ENCODE data around the gene ADAM19.

ADAM19 gene

DNA sequence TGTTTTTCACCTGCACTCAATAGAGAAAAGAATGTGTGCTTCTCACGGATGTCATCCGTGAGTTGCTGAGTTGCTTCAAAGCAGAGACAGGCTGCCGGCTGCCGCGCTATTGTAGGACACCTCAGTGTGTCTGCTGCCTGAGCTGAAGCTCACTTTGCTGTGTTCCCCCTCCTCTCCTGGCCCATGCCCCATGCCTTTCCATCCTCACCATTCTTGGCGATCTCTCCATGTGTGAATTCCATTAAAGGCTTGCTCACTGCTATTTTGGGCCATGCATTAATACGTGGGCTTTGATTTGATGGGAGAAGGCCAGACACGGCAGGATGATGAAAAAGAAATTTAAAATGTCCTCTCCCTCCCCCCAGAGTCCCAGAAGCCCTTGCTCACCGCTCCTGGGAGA, 14.5 kb downstream of the ADAM19 start:
- DNase-seq = no peak

GRCh38 chr5:157559301-157559700, 16.3 kb downstream of the ADAM19 start:
- peak; percentile 42 for DNase-seq

- no peak for DNase-seq
Observed at GRCh38 chr5:157558681-157559080, 16.9 kb downstream of the ADAM19 start.

DNA sequence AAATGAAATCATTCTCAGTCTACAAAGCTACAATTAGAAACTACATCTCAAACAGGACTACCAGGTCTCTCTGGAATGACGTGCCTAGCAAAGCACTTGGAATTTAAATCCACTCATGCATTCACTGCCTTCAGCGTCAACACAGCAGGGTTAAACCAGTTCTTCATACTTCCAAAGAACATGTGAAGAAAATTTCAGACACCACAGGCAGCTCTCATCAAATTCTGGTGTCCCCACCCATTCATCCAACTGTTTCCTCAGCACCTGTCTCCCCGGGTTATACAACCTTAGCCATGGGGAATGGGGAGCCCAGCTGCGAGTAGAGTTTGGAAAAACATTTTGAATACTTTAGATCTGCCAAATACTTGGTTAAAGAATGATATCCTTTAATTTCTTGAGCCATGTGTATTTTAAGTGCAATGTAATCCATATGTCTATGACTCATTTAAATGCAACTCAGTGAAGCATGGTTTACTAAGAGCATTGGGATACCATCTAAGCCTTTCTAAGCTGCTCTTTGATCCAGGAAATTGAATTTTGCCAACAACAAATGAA, 17.5 kb downstream of the ADAM19 start:
- DNase-seq = peak; percentile 60

DNA sequence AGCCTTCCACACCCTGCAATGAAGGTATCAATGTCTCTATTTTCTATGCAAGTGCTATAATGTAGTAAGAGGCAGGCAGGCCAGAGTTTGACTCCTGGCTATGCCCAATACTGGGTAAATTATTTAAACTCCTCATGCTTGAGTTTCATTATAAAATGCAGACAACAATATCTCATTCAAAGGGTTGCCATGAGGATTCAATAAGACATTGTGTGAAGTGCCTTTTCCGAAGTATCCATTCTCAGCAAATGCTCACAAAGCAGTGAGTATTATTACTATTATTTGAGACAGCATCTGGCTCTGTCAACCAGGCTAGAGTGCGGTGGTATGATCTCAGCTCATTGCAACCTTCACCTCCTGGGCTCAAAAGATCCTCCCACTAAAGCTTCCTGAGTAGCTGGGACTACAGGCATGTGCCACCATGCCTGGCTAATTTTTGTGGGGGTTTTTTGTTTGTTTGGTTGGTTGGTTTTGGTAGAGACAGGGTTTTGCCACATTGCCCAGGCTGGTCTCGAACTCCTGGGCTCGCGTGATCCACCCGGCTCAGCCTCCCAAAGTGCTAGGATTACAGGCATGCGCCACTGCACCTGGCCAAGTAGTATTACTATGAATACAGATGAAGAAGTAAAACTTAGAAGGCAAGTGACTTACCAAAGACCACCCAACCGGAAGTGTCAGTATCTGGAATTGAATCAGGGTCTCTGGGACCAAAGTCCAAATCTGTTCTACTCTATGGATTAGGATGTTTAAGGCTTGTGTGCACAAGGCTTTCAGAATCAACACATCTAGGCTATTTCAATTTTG, 18.8 kb downstream of the ADAM19 start:
- DNase-seq = no peak

- no peak for DNase-seq
Observed at GRCh38 chr5:157555037-157555640, 20.4 kb downstream of the ADAM19 start.

DNA sequence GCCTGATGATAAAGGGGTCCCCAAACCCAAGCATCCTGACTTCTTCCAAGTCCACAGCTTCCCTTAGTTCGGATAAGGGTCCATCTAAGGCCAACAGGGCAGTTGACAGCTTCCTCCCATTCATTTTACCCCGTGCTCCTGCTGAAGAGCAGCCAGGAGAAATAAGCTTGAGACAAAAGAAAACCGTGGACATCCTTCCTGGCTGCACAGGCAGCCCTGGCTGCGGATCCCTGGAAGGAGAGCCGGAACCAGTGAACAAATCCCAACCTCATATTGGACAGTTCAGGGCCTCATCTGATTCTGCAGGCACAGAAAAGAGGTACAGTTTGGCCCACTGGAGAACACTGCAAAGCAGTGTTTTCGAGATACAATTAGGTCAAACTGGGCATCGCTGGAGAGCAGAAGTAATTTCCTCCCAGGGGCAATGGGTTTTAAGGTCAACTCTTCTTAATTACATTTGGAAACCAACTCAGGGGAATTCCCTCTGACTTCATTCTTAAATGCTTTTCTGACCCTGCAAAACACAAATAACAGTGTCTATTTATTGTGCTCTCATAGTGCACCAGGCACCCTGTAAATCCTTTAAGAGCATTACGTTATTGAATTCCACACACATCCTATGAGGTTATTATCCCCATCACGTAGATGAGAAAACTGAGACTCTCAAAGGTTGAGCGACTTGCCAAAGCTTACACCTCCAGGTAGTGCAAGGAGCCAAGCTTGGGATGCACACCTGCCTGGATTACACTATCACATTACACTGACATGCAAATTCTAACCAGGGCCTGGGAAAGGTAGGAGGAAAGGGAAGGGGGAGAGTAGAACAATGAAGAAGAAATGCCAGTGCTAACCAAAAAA, 21.2 kb downstream of the ADAM19 start:
- no peak for DNase-seq

- DNase-seq = no peak
Observed at GRCh38 chr5:157552650-157553049, 22.9 kb downstream of the ADAM19 start.

DNA sequence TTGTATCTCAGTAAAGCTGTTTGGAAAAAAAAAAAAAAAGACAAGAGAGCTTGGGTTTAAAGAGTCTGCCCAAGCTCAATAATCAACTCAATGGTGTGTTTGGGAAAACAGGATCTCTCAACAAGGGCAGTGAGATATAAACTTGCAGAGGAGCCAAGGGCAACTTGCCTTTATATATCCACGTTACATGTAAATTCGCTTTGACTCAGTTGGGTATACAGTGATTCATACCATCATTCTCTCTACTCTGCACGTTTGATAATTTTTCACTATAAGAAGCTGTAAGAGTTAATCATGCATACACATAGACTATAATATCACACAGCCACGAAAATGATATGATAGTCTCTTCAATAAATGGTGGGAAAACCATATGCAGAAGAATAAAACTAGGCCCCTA, 24.9 kb downstream of the ADAM19 start:
- no peak for DNase-seq

GRCh38 chr5:157549954-157550549, 25.5 kb downstream of the ADAM19 start:
- DNase-seq = no peak

- no peak for DNase-seq
Observed at GRCh38 chr5:157549283-157549629, 26.3 kb downstream of the ADAM19 start.

- DNase-seq = no peak
Observed at GRCh38 chr5:157548513-157549282, 26.9 kb downstream of the ADAM19 start.

- no peak for DNase-seq
Observed at GRCh38 chr5:157547941-157548512, 27.5 kb downstream of the ADAM19 start.

- DNase-seq = no peak
Observed at GRCh38 chr5:157546456-157547100, 29.0 kb downstream of the ADAM19 start.

- DNase-seq = no peak
Observed at GRCh38 chr5:157545610-157546310, 29.8 kb downstream of the ADAM19 start.

DNA sequence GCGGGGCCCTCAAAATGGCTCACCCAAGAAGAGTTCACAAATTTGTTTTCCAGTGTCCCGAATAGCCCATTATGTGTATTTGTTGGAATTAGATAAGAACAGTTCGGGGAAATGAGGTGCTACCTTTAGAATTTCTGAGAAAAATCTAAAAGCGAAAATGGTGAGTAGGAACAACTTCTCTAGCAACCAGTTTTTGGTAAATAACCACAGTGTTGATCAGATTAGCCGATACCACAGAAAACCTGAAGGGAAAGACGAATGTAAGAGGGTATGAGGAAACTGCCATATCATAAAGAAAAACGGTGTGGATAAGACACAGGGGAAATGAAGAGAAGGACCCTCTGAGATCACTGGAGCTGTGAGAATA, 31.0 kb downstream of the ADAM19 start:
- DNase-seq = no peak

- DNase-seq = no peak
Observed at GRCh38 chr5:157543825-157544622, 31.6 kb downstream of the ADAM19 start.

GRCh38 chr5:157542282-157543000, 33.1 kb downstream of the ADAM19 start:
- no peak for DNase-seq

GRCh38 chr5:157541447-157542118, 34.0 kb downstream of the ADAM19 start:
- no peak for DNase-seq

All from islet precursor cell (in vitro differentiated cells).